ENCODE data around the gene PARN.
"Not testable (repeated sequence)": the region's sequence is repeated elsewhere in the genome, so short reads cannot be mapped to it uniquely, and the experiment has no call there.

PARN gene

GRCh38 chr16:14460726-14461125, 169.3 kb downstream of the PARN start:
- DNase-seq: no peak

GRCh38 chr16:14458576-14458975, 171.5 kb downstream of the PARN start:
- DNase-seq: no peak

GRCh38 chr16:14456793-14457481, 173.1 kb downstream of the PARN start:
- no peak for DNase-seq

- DNase-seq: no peak
These were observed 174.5 kb downstream of the PARN start for GRCh38 chr16:14455573-14455972.

- DNase-seq: no peak
These were observed 175.7 kb downstream of the PARN start for GRCh38 chr16:14454391-14454790.

- DNase-seq: no peak
These were observed 178.0 kb downstream of the PARN start for GRCh38 chr16:14452066-14452465.

- no peak for DNase-seq
These were observed 179.2 kb downstream of the PARN start for GRCh38 chr16:14450846-14451245.

GRCh38 chr16:14449790-14450480, 180.1 kb downstream of the PARN start:
- DNase-seq: no peak

- DNase-seq: no peak
These were observed 180.7 kb downstream of the PARN start for GRCh38 chr16:14449334-14449733.

GRCh38 chr16:14448879-14449278, 181.2 kb downstream of the PARN start:
- DNase-seq: no peak

GRCh38 chr16:14447783-14448182, 182.3 kb downstream of the PARN start:
- DNase-seq: no peak

GRCh38 chr16:14446796-14447195, 183.3 kb downstream of the PARN start:
- no peak for DNase-seq

- DNase-seq: no peak
These were observed 183.9 kb downstream of the PARN start for GRCh38 chr16:14445937-14446715.

GRCh38 chr16:14444979-14445810, 184.9 kb downstream of the PARN start:
- DNase-seq: no peak

GRCh38 chr16:14441533-14441932, 188.5 kb downstream of the PARN start:
- DNase-seq: not testable (repeated sequence)

- DNase-seq: no peak
These were observed 191.8 kb downstream of the PARN start for GRCh38 chr16:14438256-14438655.

GRCh38 chr16:14437426-14437825, 192.6 kb downstream of the PARN start:
- no peak for DNase-seq

- DNase-seq: no peak
These were observed 193.6 kb downstream of the PARN start for GRCh38 chr16:14436401-14436955.

GRCh38 chr16:14434860-14435259, 195.2 kb downstream of the PARN start:
- no peak for DNase-seq

GRCh38 chr16:14428971-14429637, 201.0 kb downstream of the PARN start:
- not testable (repeated sequence) for DNase-seq

GRCh38 chr16:14428043-14428442, 202.0 kb downstream of the PARN start:
- DNase-seq: no peak

GRCh38 chr16:14427371-14427948, 202.6 kb downstream of the PARN start:
- no peak for DNase-seq
